HG03521 (cell line): ENCODE results near the gene DOCK10.
A peak's percentile ranks its signal among the peaks of the same experiment; 100 is the strongest.
"Not testable (repeated sequence)": the region's sequence is repeated elsewhere in the genome, so short reads cannot be mapped to it uniquely, and the experiment has no call there.

ENCODE experiments used
- ATAC-seq: cut with Tn5 transposase; IDR thresholded peaks from one replicate; pipeline ENCODE4 v1.9.1; 2021; ENCODE audit warnings: mild to moderate bottlenecking, moderate library complexity; ENCODE audit not compliant: unreplicated experiment

Gene DOCK10

GRCh38 chr2:224925061-224925809 is 117.0 kb downstream of the DOCK10 start:
- ATAC-seq, result no peak

- ATAC-seq, result no peak
Observed at GRCh38 chr2:224924631-224925030, 117.6 kb downstream of the DOCK10 start.

- ATAC-seq, result peak; percentile 68
Observed at GRCh38 chr2:224922142-224922727, 120.0 kb downstream of the DOCK10 start.

GRCh38 chr2:224919472-224920110 is 122.7 kb downstream of the DOCK10 start:
- ATAC-seq, result no peak

GRCh38 chr2:224918626-224919471 is 123.4 kb downstream of the DOCK10 start:
- no peak for ATAC-seq

- ATAC-seq, result not testable (repeated sequence)
Observed at GRCh38 chr2:224917246-224917645, 125.0 kb downstream of the DOCK10 start.

GRCh38 chr2:224915136-224915535 is 127.1 kb downstream of the DOCK10 start:
- ATAC-seq, result no peak

GRCh38 chr2:224910574-224910925 is 131.7 kb downstream of the DOCK10 start:
- no peak for ATAC-seq

GRCh38 chr2:224909885-224910573 is 132.2 kb downstream of the DOCK10 start:
- no peak for ATAC-seq

GRCh38 chr2:224908818-224909217 is 133.4 kb downstream of the DOCK10 start:
- ATAC-seq, result no peak

- ATAC-seq, result no peak
Observed at GRCh38 chr2:224904381-224904780, 137.9 kb downstream of the DOCK10 start.

- no peak for ATAC-seq
Observed at GRCh38 chr2:224903621-224904020, 138.6 kb downstream of the DOCK10 start.

GRCh38 chr2:224901121-224901676 is 141.1 kb downstream of the DOCK10 start:
- ATAC-seq, result no peak

GRCh38 chr2:224895377-224895776 is 146.9 kb downstream of the DOCK10 start:
- ATAC-seq, result no peak

GRCh38 chr2:224894356-224894755 is 147.9 kb downstream of the DOCK10 start:
- ATAC-seq, result peak; percentile 84

- no peak for ATAC-seq
Observed at GRCh38 chr2:224893848-224894247, 148.4 kb downstream of the DOCK10 start.

- ATAC-seq, result no peak
Observed at GRCh38 chr2:224892574-224893204, 149.6 kb downstream of the DOCK10 start.

GRCh38 chr2:224890372-224890771 is 151.9 kb downstream of the DOCK10 start:
- ATAC-seq, result no peak

GRCh38 chr2:224887141-224887540 is 155.1 kb downstream of the DOCK10 start:
- ATAC-seq, result no peak
